HepG2 (cell line): ENCODE measurements around the gene TAF4B. TPM values are rescaled to one million over a fixed set of nuclear protein-coding genes. Genes with fewer than 3 reads are reported as not detected.
A peak's percentile ranks its signal among the peaks of the same experiment; 100 is the strongest.

Experiments used
- ATAC-seq: fragments of 200-7000 bp; cut with Tn5 transposase; 3 replicates; pipeline ENCODE4 v1.9.1; 2020; ENCODE audit warnings: mild to moderate bottlenecking, moderate library complexity
- BruUV-seq: library from RNA; stranded (reverse); fragments of 400-500 nt; replicated peaks from 2 replicates; lab custom pipeline; 2021; lab: Mats Ljungman, UMichigan
- CTCF ChIA-PET: fragments of 300-600 bp; formaldehyde crosslinking; extraction: SDS; loops from one replicate; lab custom pipeline; 2021; ENCODE audit warnings: low total read pairs, inconsistent platforms, low intra/inter-chr PET ratio; lab: Yijun Ruan, JAX
- POLR2A ChIA-PET: fragments of 350-600 bp; sonication (Branson Sonifier 250); formaldehyde crosslinking; loops from one replicate; lab custom pipeline; 2020; ENCODE audit warnings: antibody characterized with exemption, inconsistent platforms; lab: Yijun Ruan, JAX
- DNase-seq: peaks from one replicate; pipeline ENCODE4 v3.0.0-alpha.2; 2015; ENCODE audit warnings: low spot score
- FAIRE-seq: peaks from 3 replicates; lab custom pipeline; 2011; peaks lifted over from hg19 to GRCh38; lab: Jason Lieb, UNC
- H2AFZ ChIP-seq: one replicate; pipeline ENCODE4 v1.6.1; 2011; ENCODE audit warnings: low read length, inconsistent platforms
- H3K27ac ChIP-seq: fragments of 300-600 bp; 3 replicates; pipeline ENCODE4 v1.8.0; 2011; ENCODE audit warnings: mixed run types, mild to moderate bottlenecking, mixed read lengths, low read length, inconsistent platforms; ENCODE audit not compliant: insufficient read depth; ENCODE audit errors: extremely low read length
- H3K27me3 ChIP-seq, 2 experiments: fragments of 200-600 bp in 1 of 2; 2 replicates in 1 of 2; 3 replicates in 1 of 2; pipeline versions ENCODE4 v1.6.0 to v1.8.0; 2011; ENCODE audit warnings: low read length in 2 of 2, mild to moderate bottlenecking in 2 of 2, moderate library complexity in 2 of 2, inconsistent platforms in 1 of 2; ENCODE audit not compliant: insufficient read depth in 2 of 2, control insufficient read depth in 1 of 2
- H3K36me3 ChIP-seq, 2 experiments: fragments of 200-600 bp in 1 of 2; replicated peaks in 1 of 2; 2 replicates in 1 of 2; 3 replicates in 1 of 2; pipeline versions ENCODE4 v1.5.1 to v1.8.0; 2011; ENCODE audit warnings: low read length in 2 of 2, inconsistent platforms in 1 of 2; ENCODE audit not compliant: insufficient read depth in 2 of 2, control insufficient read depth in 1 of 2
- H3K4me1 ChIP-seq: 2 replicates; pipeline ENCODE4 v1.5.1; 2012; ENCODE audit warnings: low read length, inconsistent platforms; ENCODE audit not compliant: insufficient read depth
- H3K4me2 ChIP-seq: 2 replicates; pipeline ENCODE4 v1.6.0; 2011; ENCODE audit warnings: low read depth, low read length, inconsistent platforms
- H3K4me3 ChIP-seq, 3 experiments: fragments of 200-600 bp in 1 of 3; sonication (generic), shearing (Covaris generic) in 1 of 3; replicated peaks in 1 of 3; 2 replicates each; pipeline ENCODE4 v1.5.1; 2011 to 2016; ENCODE audit warnings: low read length in 3 of 3, inconsistent platforms in 2 of 3, low read depth in 2 of 3, mild to moderate bottlenecking in 2 of 3, control low read depth in 1 of 3, mixed read lengths in 1 of 3; ENCODE audit not compliant: insufficient read depth in 1 of 3
- H3K79me2 ChIP-seq: one replicate; pipeline ENCODE4 v1.6.1; 2011; ENCODE audit warnings: low read length, inconsistent platforms; ENCODE audit not compliant: insufficient read depth
- H3K9ac ChIP-seq: 2 replicates; pipeline ENCODE4 v1.6.0; 2011; ENCODE audit warnings: mild to moderate bottlenecking, low read depth, low read length, inconsistent platforms; ENCODE audit not compliant: insufficient read depth
- H3K9me3 ChIP-seq: 2 replicates; pipeline ENCODE4 v1.5.1; 2012; ENCODE audit warnings: mild to moderate bottlenecking, low read length
- H4K20me1 ChIP-seq: 2 replicates; pipeline ENCODE4 v1.6.0; 2011; ENCODE audit warnings: inconsistent platforms, mild to moderate bottlenecking, low read length, moderate library complexity; ENCODE audit not compliant: insufficient read depth
- IRF1 ChIP-seq: sonication (generic); formaldehyde crosslinking; IDR thresholded peaks from 2 replicates; pipeline ENCODE4 v1.4.0; 2020; ENCODE audit warnings: low read depth, mild to moderate bottlenecking, missing genetic modification reagents
- KAT7 ChIP-seq: IDR thresholded peaks from 2 replicates; pipeline ENCODE4 v1.6.1; 2018; ENCODE audit warnings: borderline replicate concordance, missing compliant biosample characterization
- KLF15 ChIP-seq: sonication (generic); formaldehyde crosslinking; IDR thresholded peaks from 2 replicates; pipeline ENCODE4 v1.8.1; 2023; ENCODE audit warnings: borderline replicate concordance, mild to moderate bottlenecking, inconsistent platforms, missing genetic modification reagents, mixed read lengths
- MAFF ChIP-seq: IDR thresholded peaks from 2 replicates; pipeline ENCODE4 v1.6.1; 2011; ENCODE audit warnings: low read depth, low read length, improper control_type of control experiment
- MAFK ChIP-seq, 2 experiments: IDR thresholded peaks in 1 of 2; conservative IDR thresholded peaks in 1 of 2; 2 replicates each; pipeline ENCODE4 v1.6.1; 2011; ENCODE audit warnings: improper control_type of control experiment in 2 of 2, low read length in 2 of 2
- MEIS1 ChIP-seq: sonication (generic); formaldehyde crosslinking; IDR thresholded peaks from 2 replicates; pipeline ENCODE4 v1.9.0; 2021; ENCODE audit warnings: mild to moderate bottlenecking, missing genetic modification reagents, moderate library complexity, borderline replicate concordance
- RBFOX2 ChIP-seq: fragments of 200-400 bp; formaldehyde crosslinking; IDR thresholded peaks from 2 replicates; pipeline ENCODE4 v1.6.1; 2017; ENCODE audit warnings: low read depth, mild to moderate bottlenecking, low read length
- SAFB2 ChIP-seq: sonication (generic); formaldehyde crosslinking; IDR thresholded peaks from 2 replicates; pipeline ENCODE4 v1.5.1; 2020; ENCODE audit warnings: missing genetic modification reagents, low read depth, mild to moderate bottlenecking, borderline replicate concordance
- ZNF468 ChIP-seq: sonication (generic); formaldehyde crosslinking; IDR thresholded peaks from 2 replicates; pipeline ENCODE4 v1.8.0; 2022; ENCODE audit warnings: mild to moderate bottlenecking, moderate library complexity, missing genetic modification reagents
- WGBS: methylation state at CpG from one replicate; pipeline ENCODE4 v1.1.6; 2017; ENCODE audit warnings: low lambda C conversion rate; 5-methylcytosine and 5-hydroxymethylcytosine counted together
- in situ Hi-C: cut with HindIII; loops from 2 replicates; pipeline ENCODE4 v1.10.0; 2017; ENCODE audit warnings: low pct_unique_long_range_greater_than_20kb; ENCODE audit not compliant: extremely low pct_ligation_motif_present
- intact Hi-C: fragments of 100-400 bp; cut with micrococcal nuclease; formaldehyde crosslinking; loops from one replicate; pipeline ENCODE4 v1.10.0; 2022; ENCODE audit not compliant: unreplicated experiment
- polyA plus RNA-seq, 8 experiments: library from polyadenylated mRNA; depleted of rRNA in 3 of 8; stranded (reverse) in 7 of 8; unstranded in 1 of 8; fragments of >200 nt; fragmentation: Illumina TruSeq in 4 of 8; extraction: Trizol in 4 of 8; gene quantifications; 2 replicates each; pipeline versions ENCODE4 v1.2.1 to v1.2.3, GENCODE V29; 2011 to 2016; ENCODE audit warnings: low read depth in 4 of 8, missing spikeins in 1 of 8, mixed read lengths in 1 of 8; ENCODE audit not compliant: insufficient read depth in 1 of 8
- total RNA-seq, 5 experiments: library from RNA; depleted of rRNA; stranded (reverse); fragments of >200 nt; fragmentation: Illumina TruSeq; extraction: Trizol; gene quantifications; 2 replicates each; pipeline ENCODE4 v1.2.3, GENCODE V29; 2016; ENCODE audit warnings: low read depth in 1 of 5

The TAF4B gene
- total and polyA plus RNA-seq, 2 of the 13 experiments (the other 11 are each of a cell fraction or from before 2014, with no cell fraction given) = 2.2 to 3.8 TPM

GRCh38 chr18:26210147-26210546, 16.1 kb upstream of the TAF4B start:
- Histone ChIP-seq H3K79me2 (no peaks in the 10 kb centered on the region), H3K4me2 (no peak overlapping the region), H3K4me1 (no peaks in the 10 kb centered on the region), H4K20me1 (no peaks in the 10 kb centered on the region), H3K27me3 (no peaks in the 10 kb centered on the region; a peak in 1 of 5 replicates), H3K27ac (no peak overlapping the region), H3K4me3 (no peak overlapping the region), H3K9me3 (no peaks in the 10 kb centered on the region), H2AFZ (no peak overlapping the region), H3K36me3 (no peaks in the 10 kb centered on the region), H3K9ac (no peak overlapping the region)
- no peak for ATAC-seq
- no TSS peak for BruUV-seq
- in situ Hi-C loops (no loop called here), intact Hi-C loops (no loop called here)
- ChIA-PET CTCF (no interaction called here), POLR2A (no interaction called here)
- TF ChIP-seq RBFOX2 = no peak
- TF ChIP-seq MEIS1 (CRISPR knock-in tag) = no peak
- TF ChIP-seq SAFB2 (CRISPR knock-in tag) = no peak
- TF ChIP-seq ZNF468 (CRISPR knock-in tag) = no peak
- no peak for FAIRE-seq
- DNase-seq = no peak
- 17% methylated on average over 4 of the region's 4 CpGs for WGBS

GRCh38 chr18:26215247-26215970, 10.8 kb upstream of the TAF4B start:
- ATAC-seq = no peak
- 21% methylated on average over 7 of the region's 7 CpGs for WGBS
- Histone ChIP-seq H3K4me3 (no peak overlapping the region), H3K36me3 (no peaks in the 10 kb centered on the region), H3K27me3 (no peaks in the 10 kb centered on the region; a peak in 1 of 5 replicates), H3K27ac (no peak overlapping the region), H3K9ac (no peak overlapping the region), H3K79me2 (no peaks in the 10 kb centered on the region), H3K4me2 (peak overlapping the region; percentile 18; the same call in 1 of the 2 replicates), H2AFZ (no peak overlapping the region), H3K9me3 (no peaks in the 10 kb centered on the region), H3K4me1 (no peaks in the 10 kb centered on the region), H4K20me1 (no peaks in the 10 kb centered on the region)
- DNase-seq = no peak
- FAIRE-seq = no peak
- BruUV-seq = no TSS peak
- intact Hi-C loops (no loop called here), in situ Hi-C loops (no loop called here)
- ChIA-PET POLR2A (no interaction called here), CTCF (no interaction called here)
- TF ChIP-seq KAT7 (CRISPR knock-in tag) (no peak), IRF1 (CRISPR knock-in tag) (no peak), MAFK (conservative IDR thresholded peaks at IDR 0.05 in 1 of 2, IDR thresholded peaks at IDR 0.05 in 1 of 2; ENCODE audit: low read length in 2 of 2) (peak; percentile 18 to 46; a peak in 1 of 4 replicates), KLF15 (CRISPR knock-in tag) (no peak), MAFF (0 out of 2 replicates have a peak, but pooled peaks have one; percentile 20)
